ENCODE results near the gene PDLIM5.

PDLIM5 gene

DNA sequence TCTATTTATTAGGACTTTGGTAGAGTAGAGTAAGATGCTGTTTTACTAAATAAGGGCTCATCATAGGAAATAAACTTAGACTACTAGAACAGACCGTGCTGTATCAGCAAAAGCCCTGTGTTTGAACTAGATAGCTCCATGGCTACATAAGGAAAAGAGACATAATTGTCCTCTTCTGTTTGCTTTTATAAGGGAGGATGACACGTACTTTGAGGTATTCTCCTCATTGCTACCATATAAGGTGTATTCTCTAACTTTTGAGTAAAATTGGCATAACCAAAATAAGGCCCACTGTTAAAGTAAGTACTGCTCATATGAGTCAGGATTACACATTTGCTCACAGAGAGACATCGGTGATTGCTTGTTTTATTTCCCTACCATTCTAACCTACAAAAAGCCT is 64.3 kb downstream of the PDLIM5 start:
- no peak overlapping the region for H3K4me3 Mint-ChIP-seq
- H3K4me1 Mint-ChIP-seq (ENCODE audit: low read depth), result peaks cover 19% of the 10 kb centered on the region
- H3K27ac Mint-ChIP-seq, result no peak overlapping the region
- H3K36me3 Mint-ChIP-seq, result peaks cover 11% of the 10 kb centered on the region
- no peaks in the 10 kb centered on the region for H3K27me3 Mint-ChIP-seq
- no peaks in the 10 kb centered on the region for H3K9me3 Mint-ChIP-seq (ENCODE audit: low read depth)

DNA sequence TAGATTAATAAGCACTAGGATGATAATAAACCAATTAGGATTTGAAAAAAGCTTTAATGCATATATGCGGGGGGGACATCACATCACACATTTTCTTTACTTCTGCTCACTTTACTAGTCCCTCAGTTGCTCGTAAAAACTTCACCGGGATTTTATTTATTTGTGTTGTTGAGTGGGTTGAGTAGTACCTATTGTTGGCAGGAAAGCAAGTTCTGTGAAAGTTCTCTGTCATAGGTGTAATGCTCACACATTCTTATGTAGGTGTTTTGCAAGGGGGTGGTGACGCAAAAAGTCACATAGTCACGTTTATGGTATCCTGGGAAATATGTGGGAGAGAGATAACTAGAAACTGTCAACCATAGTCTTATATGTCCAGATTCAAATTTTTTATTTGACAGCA is 65.3 kb downstream of the PDLIM5 start:
- Mint-ChIP-seq H3K27ac (no peak overlapping the region), H3K4me3 (no peak overlapping the region), H3K36me3 (peaks cover 14% of the 10 kb centered on the region), H3K27me3 (no peaks in the 10 kb centered on the region), H3K9me3 (ENCODE audit: low read depth) (no peaks in the 10 kb centered on the region), H3K4me1 (ENCODE audit: low read depth) (peaks cover 19% of the 10 kb centered on the region)

DNA sequence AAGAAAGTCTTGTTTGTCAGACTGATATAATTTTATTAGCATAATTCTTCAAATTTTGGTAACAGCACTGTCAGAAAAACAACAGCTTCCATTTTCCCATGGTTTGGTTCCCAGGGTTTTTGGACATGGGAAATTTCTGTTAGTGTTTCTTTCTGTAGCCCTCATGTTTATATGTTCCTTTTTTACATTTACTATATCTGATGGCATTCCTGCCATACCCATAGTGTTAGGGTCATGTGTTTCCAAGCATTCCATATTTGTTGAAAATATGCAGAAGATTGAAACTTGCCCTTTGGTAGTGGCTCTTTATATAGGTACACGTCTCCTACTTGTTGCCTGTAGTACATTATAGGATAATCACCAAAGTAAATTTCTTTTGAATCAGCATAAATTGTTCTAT is 65.8 kb downstream of the PDLIM5 start:
- H3K27me3 Mint-ChIP-seq, result no peaks in the 10 kb centered on the region
- H3K9me3 Mint-ChIP-seq (ENCODE audit: low read depth), result no peaks in the 10 kb centered on the region
- no peak overlapping the region for H3K4me3 Mint-ChIP-seq
- H3K27ac Mint-ChIP-seq, result no peak overlapping the region
- peaks cover 19% of the 10 kb centered on the region for H3K4me1 Mint-ChIP-seq (ENCODE audit: low read depth)
- peaks cover 14% of the 10 kb centered on the region for H3K36me3 Mint-ChIP-seq

DNA sequence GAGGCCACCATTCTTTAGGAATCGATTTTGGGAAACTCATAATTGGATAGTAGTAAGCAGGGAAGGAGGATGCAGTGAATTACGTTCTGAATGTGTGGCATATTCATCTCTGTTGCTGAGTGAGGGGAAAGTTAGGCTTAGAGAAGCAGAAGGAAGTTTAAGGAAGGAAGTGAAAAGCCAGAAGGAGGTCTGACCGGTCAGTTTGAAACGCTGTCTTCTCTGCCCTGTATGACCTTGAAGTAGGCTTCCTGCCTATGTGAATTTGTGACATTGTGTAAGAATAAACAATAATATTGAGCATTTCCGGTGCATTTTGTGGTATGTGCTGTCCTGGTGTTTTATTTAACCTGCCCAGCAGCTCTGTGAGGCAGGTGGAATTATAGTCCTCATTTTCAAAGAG is 67.3 kb downstream of the PDLIM5 start:
- H3K27me3 Mint-ChIP-seq, result no peaks in the 10 kb centered on the region
- H3K4me3 Mint-ChIP-seq, result no peak overlapping the region
- H3K9me3 Mint-ChIP-seq (ENCODE audit: low read depth), result no peaks in the 10 kb centered on the region
- peaks cover 11% of the 10 kb centered on the region for H3K36me3 Mint-ChIP-seq
- peaks cover 20% of the 10 kb centered on the region for H3K4me1 Mint-ChIP-seq (ENCODE audit: low read depth)
- no peak overlapping the region for H3K27ac Mint-ChIP-seq

DNA sequence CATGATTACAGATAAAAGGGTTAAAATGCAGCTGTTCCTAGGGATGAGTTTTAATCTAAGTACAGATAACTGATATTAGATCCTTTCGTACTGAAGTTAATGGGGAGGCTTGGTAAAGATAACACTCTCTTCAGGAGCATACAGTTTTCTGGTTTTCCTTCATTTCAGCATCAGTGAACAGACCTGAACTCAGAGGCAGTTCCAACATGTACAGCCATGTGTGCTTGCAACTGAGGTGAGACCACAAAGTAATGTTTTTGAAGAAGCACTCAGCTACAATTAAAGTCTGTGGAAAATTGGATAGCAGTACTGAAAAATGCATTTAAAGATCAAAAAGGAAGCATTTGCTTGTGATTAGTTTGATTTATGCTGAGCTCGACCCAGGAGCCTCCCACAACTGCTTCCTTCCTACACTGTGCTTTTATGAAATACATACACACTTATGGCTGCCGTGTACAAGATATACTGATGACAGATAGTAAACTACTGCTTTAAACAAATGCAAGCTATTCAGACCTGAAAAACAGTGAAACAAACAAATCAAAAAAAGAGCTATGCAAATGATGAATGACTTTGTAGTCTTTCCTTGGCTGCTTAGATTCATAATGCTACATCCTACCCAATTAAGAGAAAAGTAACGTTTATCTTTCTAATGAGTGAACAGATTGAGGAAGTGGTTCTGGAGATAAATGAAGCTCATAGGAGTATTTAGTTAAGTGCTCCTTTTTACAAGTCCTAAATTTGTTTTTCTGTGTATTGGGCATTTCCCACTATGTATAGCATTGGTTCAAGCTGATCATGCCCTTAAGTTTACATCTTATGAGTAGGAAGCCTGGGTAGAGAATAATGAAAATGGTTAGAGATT is 68.4 kb downstream of the PDLIM5 start:
- H3K27me3 Mint-ChIP-seq, result no peaks in the 10 kb centered on the region
- H3K9me3 Mint-ChIP-seq (ENCODE audit: low read depth), result no peaks in the 10 kb centered on the region
- H3K4me3 Mint-ChIP-seq, result no peak overlapping the region
- H3K27ac Mint-ChIP-seq, result no peak overlapping the region
- peaks cover 20% of the 10 kb centered on the region for H3K4me1 Mint-ChIP-seq (ENCODE audit: low read depth)
- peaks cover 13% of the 10 kb centered on the region for H3K36me3 Mint-ChIP-seq

DNA sequence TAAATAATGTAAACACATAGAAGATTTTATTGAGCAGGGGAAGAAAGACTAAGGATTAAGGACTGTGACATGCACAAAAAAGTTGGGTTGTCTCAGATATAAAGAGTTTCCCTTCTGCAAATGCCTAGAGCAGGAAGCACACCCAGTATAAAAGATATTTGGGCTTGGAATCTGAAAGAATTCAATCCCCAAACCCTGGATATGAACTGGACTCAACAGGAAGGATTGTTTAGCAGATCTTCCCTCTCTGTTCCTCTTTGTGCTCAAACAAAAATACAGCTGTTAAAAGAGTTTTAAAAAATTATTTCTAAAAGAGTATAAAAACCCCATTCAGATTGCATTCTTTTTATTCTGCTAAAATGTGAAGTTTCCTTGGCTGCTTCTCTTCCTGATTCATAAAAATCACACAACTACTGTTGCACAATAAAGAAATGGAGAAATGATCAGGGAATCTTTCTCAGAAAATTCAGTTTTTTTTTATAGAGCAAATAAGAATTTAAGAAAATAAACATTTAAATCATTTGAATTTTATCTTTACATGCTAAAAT is 71.4 kb downstream of the PDLIM5 start:
- Mint-ChIP-seq H3K9me3 (ENCODE audit: low read depth) (no peaks in the 10 kb centered on the region), H3K27ac (no peak overlapping the region), H3K36me3 (peaks cover 15% of the 10 kb centered on the region)

DNA sequence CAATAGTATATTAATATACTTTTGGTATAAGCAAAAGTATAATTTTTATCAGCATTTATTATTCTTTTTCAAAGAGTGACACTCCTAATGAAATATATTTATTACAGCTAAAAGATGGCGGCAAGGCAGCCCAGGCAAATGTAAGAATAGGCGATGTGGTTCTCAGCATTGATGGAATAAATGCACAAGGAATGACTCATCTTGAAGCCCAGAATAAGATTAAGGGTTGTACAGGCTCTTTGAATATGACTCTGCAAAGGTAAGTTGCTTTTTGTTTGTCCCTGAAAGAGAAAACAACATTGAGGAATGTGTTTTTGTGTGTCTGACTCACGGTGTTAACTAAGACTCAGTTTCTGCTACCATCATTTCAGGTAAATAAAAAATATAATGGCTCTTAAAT is 71.9 kb downstream of the PDLIM5 start:
- H3K27me3 Mint-ChIP-seq, result no peaks in the 10 kb centered on the region
- H3K9me3 Mint-ChIP-seq (ENCODE audit: low read depth), result no peaks in the 10 kb centered on the region
- H3K4me3 Mint-ChIP-seq, result no peak overlapping the region
- H3K27ac Mint-ChIP-seq, result no peak overlapping the region
- peaks cover 19% of the 10 kb centered on the region for H3K4me1 Mint-ChIP-seq (ENCODE audit: low read depth)
- peaks cover 16% of the 10 kb centered on the region for H3K36me3 Mint-ChIP-seq

More for the DNA sequence above, 71.4 kb downstream of the PDLIM5 start:
- Mint-ChIP-seq H3K4me1 (ENCODE audit: low read depth) (peaks cover 20% of the 10 kb centered on the region), H3K4me3 (no peak overlapping the region), H3K27me3 (no peaks in the 10 kb centered on the region)

DNA sequence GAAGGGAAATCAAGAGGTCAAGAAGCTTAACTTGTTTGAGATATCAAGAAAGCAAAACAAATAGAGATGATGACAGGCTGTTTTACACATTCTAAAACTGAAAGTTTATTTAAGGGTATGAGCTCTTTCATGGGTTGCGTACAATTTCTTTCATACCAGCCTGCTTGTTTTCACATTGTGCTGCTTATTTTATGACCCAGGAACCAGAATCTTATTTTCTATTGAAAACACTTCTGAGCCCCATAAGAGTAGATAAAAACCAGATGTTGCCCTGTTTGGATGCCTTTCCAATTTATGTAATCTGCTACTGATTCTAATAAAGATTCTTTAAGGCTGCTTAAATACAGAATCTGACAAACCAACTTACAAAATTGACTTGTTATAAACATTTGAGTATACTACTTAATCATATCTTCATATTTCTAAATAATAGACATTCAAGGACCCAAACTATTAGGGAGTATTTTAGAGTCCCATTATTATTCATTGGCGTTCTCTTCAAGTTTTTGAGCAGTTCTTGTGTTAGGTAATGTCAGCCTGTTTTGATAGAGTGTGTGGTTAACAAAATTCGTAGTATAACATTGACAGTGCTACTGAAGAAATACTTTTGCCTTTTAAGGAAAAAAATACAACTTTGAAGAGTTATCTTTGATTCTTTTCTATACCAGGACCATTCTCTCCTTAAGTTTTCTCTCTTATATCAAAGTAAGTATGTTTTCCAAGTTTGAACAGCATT is 74.4 kb downstream of the PDLIM5 start:
- Mint-ChIP-seq H3K27me3 (no peaks in the 10 kb centered on the region), H3K9me3 (ENCODE audit: low read depth) (no peaks in the 10 kb centered on the region), H3K4me3 (no peak overlapping the region), H3K36me3 (peaks cover 10% of the 10 kb centered on the region), H3K4me1 (ENCODE audit: low read depth) (peaks cover 2% of the 10 kb centered on the region), H3K27ac (no peak overlapping the region)

DNA sequence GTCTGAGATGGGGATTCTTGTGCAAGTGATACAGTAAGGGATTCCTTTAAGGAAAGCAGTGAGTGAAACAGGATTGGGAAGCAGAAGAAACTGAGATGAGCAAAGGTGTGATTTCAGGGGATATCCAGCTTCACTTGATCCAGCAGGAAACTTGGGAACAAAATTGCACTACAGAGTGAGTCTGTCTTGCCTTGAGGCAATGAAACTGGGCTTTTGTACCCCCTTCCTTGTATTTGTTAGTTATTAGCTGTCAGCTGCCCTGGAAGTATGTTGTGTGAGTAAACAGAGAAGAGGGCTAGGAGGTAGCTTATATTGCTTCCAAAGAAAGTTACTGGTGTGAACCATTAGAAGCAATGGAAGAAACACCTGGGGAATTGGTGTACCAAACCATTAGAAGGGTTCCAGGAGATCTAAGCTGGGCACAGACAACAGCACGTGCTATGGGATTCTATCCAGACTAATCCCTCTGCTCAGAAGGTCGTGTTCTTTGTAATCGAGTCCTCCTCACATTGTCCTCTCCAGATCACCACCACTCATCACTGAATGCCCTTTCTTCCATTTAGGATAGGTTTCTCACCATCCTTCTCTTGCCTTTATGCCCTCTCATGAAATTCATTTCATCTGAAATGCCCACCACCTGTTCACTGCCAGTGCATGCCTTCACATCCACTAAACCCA is 76.0 kb downstream of the PDLIM5 start:
- H3K27ac Mint-ChIP-seq, result no peak overlapping the region
- no peak overlapping the region for H3K4me3 Mint-ChIP-seq
- H3K4me1 Mint-ChIP-seq (ENCODE audit: low read depth), result peaks cover 1% of the 10 kb centered on the region
- peaks cover 9% of the 10 kb centered on the region for H3K36me3 Mint-ChIP-seq
- H3K27me3 Mint-ChIP-seq, result no peaks in the 10 kb centered on the region
- H3K9me3 Mint-ChIP-seq (ENCODE audit: low read depth), result no peaks in the 10 kb centered on the region

DNA sequence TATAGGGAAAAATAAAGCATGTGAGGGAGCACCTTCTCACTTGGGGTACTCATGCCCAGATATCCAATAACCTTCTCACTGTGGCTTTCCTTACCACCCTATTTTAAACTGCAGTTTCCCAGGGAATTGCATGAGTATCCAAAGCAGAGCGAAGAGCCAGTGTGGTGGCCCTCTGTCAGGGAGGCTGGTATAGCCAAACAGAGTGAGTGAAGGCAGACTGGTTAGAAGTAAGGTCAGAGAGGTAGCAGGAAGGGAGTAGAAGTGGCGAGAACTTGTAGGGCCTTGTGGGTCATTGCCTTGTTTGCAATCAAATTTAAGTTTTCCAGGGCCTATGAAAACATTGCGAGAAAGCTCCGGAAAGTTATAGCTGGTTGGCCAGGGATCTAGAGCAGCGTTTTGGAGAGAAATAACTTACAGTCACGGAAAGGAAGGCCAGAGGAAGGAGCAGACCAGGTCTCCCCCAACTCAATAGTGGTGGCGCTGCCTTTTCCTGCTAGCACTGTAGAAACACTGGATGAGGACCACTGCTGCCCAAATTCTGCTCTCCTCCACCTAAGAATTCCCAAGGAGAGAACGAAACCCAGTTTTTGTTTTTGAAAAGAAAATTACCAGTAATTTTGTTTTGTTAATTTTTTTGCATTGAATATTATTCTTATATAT is 77.2 kb downstream of the PDLIM5 start:
- no peak overlapping the region for H3K27ac Mint-ChIP-seq

DNA sequence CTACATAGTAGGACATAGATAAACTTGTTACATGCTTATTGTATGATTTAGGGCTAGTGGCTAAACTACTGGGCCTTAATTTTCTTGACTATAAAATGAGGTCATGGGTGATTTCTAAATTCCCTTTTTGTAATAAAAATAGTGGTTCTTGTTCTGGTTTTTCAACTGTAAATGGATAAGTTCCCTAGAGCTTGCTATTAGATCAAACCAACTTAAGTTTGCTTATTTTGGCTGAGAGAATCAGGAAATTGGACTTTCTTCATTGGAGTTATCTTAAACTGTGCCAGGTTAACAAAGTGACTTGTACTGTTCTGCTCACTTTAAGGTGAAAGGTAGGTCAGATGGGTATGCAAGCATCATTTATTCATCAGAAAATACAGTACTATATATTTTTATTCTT is 78.3 kb downstream of the PDLIM5 start:
- Mint-ChIP-seq H3K4me3 (no peak overlapping the region), H3K27me3 (no peaks in the 10 kb centered on the region), H3K4me1 (ENCODE audit: low read depth) (no peaks in the 10 kb centered on the region), H3K27ac (no peak overlapping the region), H3K9me3 (ENCODE audit: low read depth) (no peaks in the 10 kb centered on the region), H3K36me3 (peaks cover 8% of the 10 kb centered on the region)

More for the DNA sequence above, 77.2 kb downstream of the PDLIM5 start:
- no peaks in the 10 kb centered on the region for H3K27me3 Mint-ChIP-seq
- H3K4me3 Mint-ChIP-seq, result no peak overlapping the region
- H3K36me3 Mint-ChIP-seq, result peaks cover 10% of the 10 kb centered on the region
- H3K9me3 Mint-ChIP-seq (ENCODE audit: low read depth), result no peaks in the 10 kb centered on the region
- no peaks in the 10 kb centered on the region for H3K4me1 Mint-ChIP-seq (ENCODE audit: low read depth)

DNA sequence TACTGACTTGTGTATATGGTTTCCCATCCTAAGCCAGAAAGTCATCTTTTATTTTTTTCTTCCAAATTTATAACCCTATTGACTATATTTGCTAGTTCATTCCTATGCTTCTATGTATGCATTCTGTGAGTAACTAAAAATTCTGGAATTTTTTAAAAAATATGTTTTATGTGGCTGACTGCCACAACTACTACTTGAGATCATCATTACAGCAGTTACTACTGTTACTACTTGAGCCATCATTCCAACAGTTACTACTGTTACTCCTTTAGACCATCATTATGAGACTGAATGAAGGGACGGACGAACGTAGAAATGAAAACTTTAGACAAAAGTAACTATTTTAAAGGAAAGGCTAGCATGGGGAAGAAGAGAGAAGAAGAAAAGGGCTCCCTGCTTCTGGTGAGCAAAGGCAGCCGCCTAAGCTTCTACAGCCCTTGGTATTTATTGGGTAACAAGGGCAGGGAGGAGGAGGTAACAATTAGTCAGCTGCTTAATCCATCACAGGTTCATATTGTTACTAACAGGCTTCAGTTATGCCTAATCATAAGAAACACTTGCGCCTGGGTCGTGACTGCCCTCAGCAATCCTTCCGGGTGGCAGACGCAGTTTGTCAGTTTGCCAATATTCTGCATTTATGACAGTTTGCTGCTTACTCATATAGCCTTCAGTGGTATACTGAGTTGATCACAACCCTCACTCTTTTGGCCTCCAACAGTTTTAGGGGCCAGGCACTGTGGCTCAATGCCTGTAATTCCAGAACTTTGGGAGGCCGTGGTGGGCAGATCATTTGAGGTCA is 80.4 kb downstream of the PDLIM5 start:
- no peaks in the 10 kb centered on the region for H3K4me1 Mint-ChIP-seq (ENCODE audit: low read depth)
- H3K4me3 Mint-ChIP-seq, result no peak overlapping the region
- H3K36me3 Mint-ChIP-seq, result peaks cover 8% of the 10 kb centered on the region
- no peaks in the 10 kb centered on the region for H3K27me3 Mint-ChIP-seq
- no peaks in the 10 kb centered on the region for H3K9me3 Mint-ChIP-seq (ENCODE audit: low read depth)
- no peak overlapping the region for H3K27ac Mint-ChIP-seq

DNA sequence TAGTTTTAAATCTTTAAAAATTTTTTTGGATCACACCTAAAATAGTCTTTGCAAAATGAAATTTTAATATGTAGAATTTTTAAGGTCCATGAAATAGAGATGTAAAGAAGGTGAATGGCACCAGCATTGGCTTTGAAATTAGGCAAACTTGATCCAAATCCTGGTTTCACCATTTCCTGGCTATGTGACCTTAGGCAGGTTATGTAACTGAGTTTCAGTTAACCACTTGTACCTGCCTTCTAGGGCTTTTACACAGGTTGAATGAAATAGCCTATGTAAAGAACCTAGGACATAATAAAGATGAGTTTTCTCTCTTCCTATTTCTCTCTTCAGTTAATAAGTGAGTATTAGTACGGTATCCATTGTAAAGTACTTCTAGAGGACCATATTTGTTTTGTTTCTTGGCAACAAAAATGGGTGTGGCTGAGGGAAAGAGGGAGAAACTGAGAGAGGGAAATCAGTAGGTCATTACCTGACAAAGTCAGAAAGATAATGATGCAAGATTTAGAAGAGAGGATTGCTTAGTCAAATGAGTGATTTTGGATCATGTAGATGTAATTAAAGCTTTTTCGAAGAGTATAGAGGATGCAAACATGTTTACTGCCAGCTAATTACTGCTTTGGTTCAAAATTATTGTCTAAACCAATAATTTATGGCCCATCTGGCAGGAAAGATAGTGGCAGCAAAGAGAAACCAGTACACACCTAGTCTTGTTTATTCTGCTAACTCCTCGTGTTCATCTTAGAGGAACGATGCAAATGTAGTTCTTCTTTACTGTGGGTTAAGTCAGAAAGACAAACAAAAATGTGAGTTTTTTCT is 81.9 kb downstream of the PDLIM5 start:
- H3K9me3 Mint-ChIP-seq (ENCODE audit: low read depth), result no peaks in the 10 kb centered on the region
- H3K27me3 Mint-ChIP-seq, result no peaks in the 10 kb centered on the region
- H3K36me3 Mint-ChIP-seq, result peaks cover 5% of the 10 kb centered on the region
- H3K27ac Mint-ChIP-seq, result no peak overlapping the region
- H3K4me3 Mint-ChIP-seq, result no peak overlapping the region
- H3K4me1 Mint-ChIP-seq (ENCODE audit: low read depth), result no peaks in the 10 kb centered on the region

All from activated naive CD8-positive, alpha-beta T cell (primary cell).